HepG2 (cell line): Measurements from ENCODE around the gene GMNN. TPM values are rescaled to one million over a fixed set of nuclear protein-coding genes. Genes with fewer than 3 reads are reported as not detected.
A peak's percentile ranks its signal among the peaks of the same experiment; 100 is the strongest.

ENCODE experiments used
- ATAC-seq: fragments of 200-7000 bp; cut with Tn5 transposase; 3 replicates; pipeline ENCODE4 v1.9.1; 2020; ENCODE audit warnings: mild to moderate bottlenecking, moderate library complexity
- BruUV-seq: library from RNA; stranded (reverse); fragments of 400-500 nt; replicated peaks from 2 replicates; lab custom pipeline; 2021; lab: Mats Ljungman, UMichigan
- CTCF ChIA-PET: fragments of 300-600 bp; formaldehyde crosslinking; extraction: SDS; loops from one replicate; lab custom pipeline; 2021; ENCODE audit warnings: low total read pairs, inconsistent platforms, low intra/inter-chr PET ratio; lab: Yijun Ruan, JAX
- POLR2A ChIA-PET: fragments of 350-600 bp; sonication (Branson Sonifier 250); formaldehyde crosslinking; loops from one replicate; lab custom pipeline; 2020; ENCODE audit warnings: antibody characterized with exemption, inconsistent platforms; lab: Yijun Ruan, JAX
- DNase-seq: peaks from one replicate; pipeline ENCODE4 v3.0.0-alpha.2; 2015; ENCODE audit warnings: low spot score
- FAIRE-seq: peaks from 3 replicates; lab custom pipeline; 2011; peaks lifted over from hg19 to GRCh38; lab: Jason Lieb, UNC
- H2AFZ ChIP-seq: one replicate; pipeline ENCODE4 v1.6.1; 2011; ENCODE audit warnings: low read length, inconsistent platforms
- H3K27ac ChIP-seq: fragments of 300-600 bp; 3 replicates; pipeline ENCODE4 v1.8.0; 2011; ENCODE audit warnings: mixed run types, mild to moderate bottlenecking, mixed read lengths, low read length, inconsistent platforms; ENCODE audit not compliant: insufficient read depth; ENCODE audit errors: extremely low read length
- H3K27me3 ChIP-seq, 2 experiments: fragments of 200-600 bp in 1 of 2; 2 replicates in 1 of 2; 3 replicates in 1 of 2; pipeline versions ENCODE4 v1.6.0 to v1.8.0; 2011; ENCODE audit warnings: low read length in 2 of 2, mild to moderate bottlenecking in 2 of 2, moderate library complexity in 2 of 2, inconsistent platforms in 1 of 2; ENCODE audit not compliant: insufficient read depth in 2 of 2, control insufficient read depth in 1 of 2
- H3K36me3 ChIP-seq, 2 experiments: fragments of 200-600 bp in 1 of 2; replicated peaks in 1 of 2; 2 replicates in 1 of 2; 3 replicates in 1 of 2; pipeline versions ENCODE4 v1.5.1 to v1.8.0; 2011; ENCODE audit warnings: low read length in 2 of 2, inconsistent platforms in 1 of 2; ENCODE audit not compliant: insufficient read depth in 2 of 2, control insufficient read depth in 1 of 2
- H3K4me1 ChIP-seq: 2 replicates; pipeline ENCODE4 v1.5.1; 2012; ENCODE audit warnings: low read length, inconsistent platforms; ENCODE audit not compliant: insufficient read depth
- H3K4me2 ChIP-seq: 2 replicates; pipeline ENCODE4 v1.6.0; 2011; ENCODE audit warnings: low read depth, low read length, inconsistent platforms
- H3K4me3 ChIP-seq, 3 experiments: fragments of 200-600 bp in 1 of 3; sonication (generic), shearing (Covaris generic) in 1 of 3; replicated peaks in 1 of 3; 2 replicates each; pipeline ENCODE4 v1.5.1; 2011 to 2016; ENCODE audit warnings: low read length in 3 of 3, inconsistent platforms in 2 of 3, low read depth in 2 of 3, mild to moderate bottlenecking in 2 of 3, control low read depth in 1 of 3, mixed read lengths in 1 of 3; ENCODE audit not compliant: insufficient read depth in 1 of 3
- H3K79me2 ChIP-seq: one replicate; pipeline ENCODE4 v1.6.1; 2011; ENCODE audit warnings: low read length, inconsistent platforms; ENCODE audit not compliant: insufficient read depth
- H3K9ac ChIP-seq: 2 replicates; pipeline ENCODE4 v1.6.0; 2011; ENCODE audit warnings: mild to moderate bottlenecking, low read depth, low read length, inconsistent platforms; ENCODE audit not compliant: insufficient read depth
- H3K9me3 ChIP-seq: 2 replicates; pipeline ENCODE4 v1.5.1; 2012; ENCODE audit warnings: mild to moderate bottlenecking, low read length
- H4K20me1 ChIP-seq: 2 replicates; pipeline ENCODE4 v1.6.0; 2011; ENCODE audit warnings: inconsistent platforms, mild to moderate bottlenecking, low read length, moderate library complexity; ENCODE audit not compliant: insufficient read depth
- CBX1 ChIP-seq: IDR thresholded peaks from one replicate; pipeline ENCODE4 v1.6.1; 2016; ENCODE audit warnings: antibody characterized with exemption, low read depth
- HHEX ChIP-seq: IDR thresholded peaks from 2 replicates; pipeline ENCODE4 v1.6.1; 2016; ENCODE audit warnings: control low read depth
- IRF2 ChIP-seq: IDR thresholded peaks from 2 replicates; pipeline ENCODE4 v1.6.1; 2018; ENCODE audit warnings: missing genetic modification reagents, missing compliant biosample characterization
- PHF5A ChIP-seq: IDR thresholded peaks from one replicate; pipeline ENCODE4 v1.6.1; 2018; ENCODE audit warnings: low read depth, missing genetic modification reagents; ENCODE audit not compliant: unreplicated experiment
- RARG ChIP-seq: sonication (generic); formaldehyde crosslinking; IDR thresholded peaks from 2 replicates; pipeline ENCODE4 v1.4.0; 2020; ENCODE audit warnings: low read depth, mild to moderate bottlenecking, missing genetic modification reagents
- RXRA ChIP-seq: sonication (generic); formaldehyde crosslinking; IDR thresholded peaks from 2 replicates; pipeline ENCODE4 v1.5.1; 2020; ENCODE audit warnings: missing genetic modification reagents
- SALL1 ChIP-seq: sonication (generic); formaldehyde crosslinking; IDR thresholded peaks from 2 replicates; pipeline ENCODE4 v1.8.0; 2022; ENCODE audit warnings: mild to moderate bottlenecking, missing genetic modification reagents
- SNAI1 ChIP-seq: sonication (generic); formaldehyde crosslinking; IDR thresholded peaks from 2 replicates; pipeline ENCODE4 v1.5.0; 2020; ENCODE audit warnings: mild to moderate bottlenecking, missing genetic modification reagents, borderline replicate concordance
- STAG1 ChIP-seq: sonication (generic); formaldehyde crosslinking; IDR thresholded peaks from 2 replicates; pipeline ENCODE4 v1.4.0; 2020; ENCODE audit warnings: missing genetic modification reagents
- ZBTB38 ChIP-seq: sonication (generic); formaldehyde crosslinking; IDR thresholded peaks from 2 replicates; pipeline ENCODE4 v1.5.1; 2020; ENCODE audit warnings: mild to moderate bottlenecking, missing genetic modification reagents
- ZNF234 ChIP-seq: sonication (generic); formaldehyde crosslinking; conservative IDR thresholded peaks from 2 replicates; pipeline ENCODE4 v1.5.1; 2020; ENCODE audit warnings: mild to moderate bottlenecking, missing genetic modification reagents
- ZNF235 ChIP-seq: sonication (generic); formaldehyde crosslinking; IDR thresholded peaks from 2 replicates; pipeline ENCODE4 v1.8.1; 2023; ENCODE audit warnings: mild to moderate bottlenecking, missing genetic modification reagents, borderline replicate concordance
- ZNF333 ChIP-seq: sonication (generic); formaldehyde crosslinking; IDR thresholded peaks from 2 replicates; pipeline ENCODE4 v1.4.0; 2020; ENCODE audit warnings: mild to moderate bottlenecking, missing genetic modification reagents, borderline replicate concordance
- ZNF766 ChIP-seq: sonication (generic); formaldehyde crosslinking; IDR thresholded peaks from 2 replicates; pipeline ENCODE4 v1.5.0; 2020; ENCODE audit warnings: missing genetic modification reagents, borderline replicate concordance
- ZNF800 ChIP-seq: sonication (generic); formaldehyde crosslinking; IDR thresholded peaks from 2 replicates; pipeline ENCODE4 v1.4.0; 2020; ENCODE audit warnings: missing genetic modification reagents
- ZSCAN22 ChIP-seq: sonication (generic); formaldehyde crosslinking; IDR thresholded peaks from 2 replicates; pipeline ENCODE4 v1.4.0; 2020; ENCODE audit warnings: mild to moderate bottlenecking, missing genetic modification reagents
- WGBS: methylation state at CpG from one replicate; pipeline ENCODE4 v1.1.6; 2017; ENCODE audit warnings: low lambda C conversion rate; 5-methylcytosine and 5-hydroxymethylcytosine counted together
- in situ Hi-C: cut with HindIII; loops from 2 replicates; pipeline ENCODE4 v1.10.0; 2017; ENCODE audit warnings: low pct_unique_long_range_greater_than_20kb; ENCODE audit not compliant: extremely low pct_ligation_motif_present
- intact Hi-C: fragments of 100-400 bp; cut with micrococcal nuclease; formaldehyde crosslinking; loops from one replicate; pipeline ENCODE4 v1.10.0; 2022; ENCODE audit not compliant: unreplicated experiment
- polyA plus RNA-seq, 8 experiments: library from polyadenylated mRNA; depleted of rRNA in 3 of 8; stranded (reverse) in 7 of 8; unstranded in 1 of 8; fragments of >200 nt; fragmentation: Illumina TruSeq in 4 of 8; extraction: Trizol in 4 of 8; gene quantifications; 2 replicates each; pipeline versions ENCODE4 v1.2.1 to v1.2.3, GENCODE V29; 2011 to 2016; ENCODE audit warnings: low read depth in 4 of 8, missing spikeins in 1 of 8, mixed read lengths in 1 of 8; ENCODE audit not compliant: insufficient read depth in 1 of 8
- total RNA-seq, 5 experiments: library from RNA; depleted of rRNA; stranded (reverse); fragments of >200 nt; fragmentation: Illumina TruSeq; extraction: Trizol; gene quantifications; 2 replicates each; pipeline ENCODE4 v1.2.3, GENCODE V29; 2016; ENCODE audit warnings: low read depth in 1 of 5
- TF ChIP-seq, protein P1 (sequence below): sonication (generic); formaldehyde crosslinking; IDR thresholded peaks from 2 replicates; pipeline ENCODE4 v1.5.0; 2020; ENCODE audit warnings: mild to moderate bottlenecking, missing genetic modification reagents, moderate library complexity

Gene GMNN
- total and polyA plus RNA-seq, 2 of the 13 experiments (the other 11 are each of a cell fraction or from before 2014, with no cell fraction given) = 61.8 to 154 TPM

GRCh38 chr6:24825130-24825630 is 50.4 kb downstream of the GMNN start (continued):
- TF ChIP-seq ZNF766 (CRISPR knock-in tag) (no peak), CBX1 (no peak)

GRCh38 chr6:24827162-24827561 is 52.4 kb downstream of the GMNN start:
- Histone ChIP-seq H3K9me3 (no peaks in the 10 kb centered on the region), H3K27ac (no peak overlapping the region), H3K27me3 (no peaks in the 10 kb centered on the region; a peak in 1 of 5 replicates), H3K4me1 (peaks cover 50% of the 10 kb centered on the region), H3K79me2 (no peaks in the 10 kb centered on the region), H4K20me1 (no peaks in the 10 kb centered on the region), H2AFZ (peak overlapping the region; percentile 81), H3K4me3 (no peak overlapping the region), H3K4me2 (peak overlapping the region; percentile 12; the same call in 1 of the 2 replicates), H3K36me3 (no peaks in the 10 kb centered on the region), H3K9ac (no peak overlapping the region)
- BruUV-seq = no TSS peak
- POLR2A ChIA-PET = no interaction called here
- DNase-seq (no peak), FAIRE-seq (no peak), ATAC-seq (peak; percentile 77)
- CTCF ChIA-PET = no interaction called here
- in situ Hi-C loops (no loop called here), intact Hi-C loops (no loop called here)
- 60% methylated on average over 3 of the region's 3 CpGs for WGBS
- TF ChIP-seq ZBTB38 (no peak), ZNF333 (CRISPR knock-in tag) (no peak), RXRA (no peak), ZNF235 (CRISPR knock-in tag) (no peak), RARG (CRISPR knock-in tag) (no peak), STAG1 (CRISPR knock-in tag) (peak; percentile 66), ZSCAN22 (CRISPR knock-in tag) (no peak), PHF5A (no peak), IRF2 (CRISPR knock-in tag) (0 out of 2 replicates have a peak, but pooled peaks have one; percentile 30), ZNF800 (no peak), SNAI1 (CRISPR knock-in tag) (no peak), SALL1 (CRISPR knock-in tag) (peak; percentile 17; the same call in 1 of the 2 replicates), ZNF234 (CRISPR knock-in tag) (no peak), HHEX (no peak)
- TF ChIP-seq, protein P1, sequence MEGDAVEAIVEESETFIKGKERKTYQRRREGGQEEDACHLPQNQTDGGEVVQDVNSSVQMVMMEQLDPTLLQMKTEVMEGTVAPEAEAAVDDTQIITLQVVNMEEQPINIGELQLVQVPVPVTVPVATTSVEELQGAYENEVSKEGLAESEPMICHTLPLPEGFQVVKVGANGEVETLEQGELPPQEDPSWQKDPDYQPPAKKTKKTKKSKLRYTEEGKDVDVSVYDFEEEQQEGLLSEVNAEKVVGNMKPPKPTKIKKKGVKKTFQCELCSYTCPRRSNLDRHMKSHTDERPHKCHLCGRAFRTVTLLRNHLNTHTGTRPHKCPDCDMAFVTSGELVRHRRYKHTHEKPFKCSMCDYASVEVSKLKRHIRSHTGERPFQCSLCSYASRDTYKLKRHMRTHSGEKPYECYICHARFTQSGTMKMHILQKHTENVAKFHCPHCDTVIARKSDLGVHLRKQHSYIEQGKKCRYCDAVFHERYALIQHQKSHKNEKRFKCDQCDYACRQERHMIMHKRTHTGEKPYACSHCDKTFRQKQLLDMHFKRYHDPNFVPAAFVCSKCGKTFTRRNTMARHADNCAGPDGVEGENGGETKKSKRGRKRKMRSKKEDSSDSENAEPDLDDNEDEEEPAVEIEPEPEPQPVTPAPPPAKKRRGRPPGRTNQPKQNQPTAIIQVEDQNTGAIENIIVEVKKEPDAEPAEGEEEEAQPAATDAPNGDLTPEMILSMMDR (CRISPR knock-in tag) = peak; percentile 66
